GM21619 (cell line): ENCODE results near the gene TCEA2.

Experiments used
- ATAC-seq: cut with Tn5 transposase; IDR thresholded peaks from one replicate; pipeline ENCODE4 v1.9.1; 2021; ENCODE audit not compliant: unreplicated experiment

The TCEA2 gene

GRCh38 chr20:64063389-64064144, 569 bp downstream of the TCEA2 start:
- ATAC-seq: no peak

DNA sequence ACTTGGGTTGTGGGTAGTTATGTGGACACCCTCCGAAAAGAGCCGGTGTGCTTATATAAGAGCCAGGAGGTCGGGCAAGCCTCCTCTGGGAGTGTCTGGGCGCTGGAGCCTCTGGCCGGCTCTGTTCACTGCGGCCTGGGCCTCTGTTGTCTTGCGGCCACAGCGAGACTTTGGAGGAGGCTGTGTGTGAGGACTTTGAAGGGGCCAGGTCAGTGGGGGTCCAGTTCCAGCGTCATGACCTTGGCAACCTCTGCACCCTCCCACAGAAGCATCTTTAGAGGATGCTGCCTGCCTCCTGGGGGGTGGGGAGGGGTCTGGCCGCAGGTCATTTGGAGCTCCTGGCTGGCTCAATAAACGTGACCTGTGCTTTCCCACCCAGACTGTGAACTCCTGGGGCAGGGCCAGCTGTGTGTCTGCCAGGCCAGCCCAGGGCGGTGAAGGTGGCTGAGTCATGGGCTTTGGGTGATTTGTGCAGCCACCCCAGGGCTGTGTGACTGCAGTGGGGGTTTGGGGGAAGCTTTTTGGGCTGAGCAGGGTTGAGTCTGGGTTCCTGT, 1.2 kb downstream of the TCEA2 start:
- ATAC-seq: no peak

DNA sequence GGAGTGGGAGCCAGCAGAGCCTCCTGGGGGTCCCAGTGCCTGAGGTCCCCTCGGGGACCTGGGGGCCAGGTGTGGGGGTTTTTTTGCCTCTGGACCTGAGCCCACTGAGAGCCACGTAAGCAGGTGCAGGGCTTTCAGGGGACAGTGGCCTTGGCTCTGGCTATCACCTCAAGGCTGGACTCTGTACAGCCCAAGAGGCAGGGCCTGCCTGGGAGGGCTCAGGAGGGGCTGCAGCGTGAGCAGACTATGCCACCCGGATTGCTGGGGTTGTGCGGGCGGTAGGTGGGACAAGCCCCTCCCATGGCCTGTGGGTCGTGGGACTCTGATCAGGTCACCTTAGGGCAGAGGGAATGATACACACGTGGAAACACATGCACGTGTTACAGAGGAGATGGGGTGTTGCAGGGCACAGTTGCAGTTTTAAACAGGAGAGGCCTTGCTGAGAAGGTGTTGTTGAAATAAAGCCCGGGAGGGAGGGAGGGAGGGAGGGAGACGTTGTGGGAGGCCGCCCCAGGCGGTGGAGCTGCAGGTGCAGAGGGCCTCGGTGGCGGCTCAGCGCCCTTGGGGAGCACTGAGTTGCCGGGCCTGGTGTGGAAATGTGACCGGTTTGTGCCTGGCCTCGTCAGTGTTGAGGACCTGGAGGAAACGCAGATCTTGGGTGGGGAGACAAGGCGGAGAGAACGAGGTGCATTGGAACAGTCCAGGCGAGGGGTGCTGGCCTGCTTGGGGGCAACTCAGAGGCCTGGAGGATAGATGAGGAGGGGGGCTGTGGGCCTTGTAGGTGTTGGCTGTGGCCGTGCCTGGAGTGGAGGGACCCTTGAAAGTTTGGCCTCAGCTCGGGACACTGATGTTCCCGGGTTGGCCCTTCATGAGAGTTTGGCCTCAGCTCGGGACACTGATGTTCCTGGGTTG, 2.3 kb downstream of the TCEA2 start:
- no peak for ATAC-seq

- ATAC-seq: no peak
Observed at GRCh38 chr20:64065974-64066343, 3.0 kb downstream of the TCEA2 start.

DNA sequence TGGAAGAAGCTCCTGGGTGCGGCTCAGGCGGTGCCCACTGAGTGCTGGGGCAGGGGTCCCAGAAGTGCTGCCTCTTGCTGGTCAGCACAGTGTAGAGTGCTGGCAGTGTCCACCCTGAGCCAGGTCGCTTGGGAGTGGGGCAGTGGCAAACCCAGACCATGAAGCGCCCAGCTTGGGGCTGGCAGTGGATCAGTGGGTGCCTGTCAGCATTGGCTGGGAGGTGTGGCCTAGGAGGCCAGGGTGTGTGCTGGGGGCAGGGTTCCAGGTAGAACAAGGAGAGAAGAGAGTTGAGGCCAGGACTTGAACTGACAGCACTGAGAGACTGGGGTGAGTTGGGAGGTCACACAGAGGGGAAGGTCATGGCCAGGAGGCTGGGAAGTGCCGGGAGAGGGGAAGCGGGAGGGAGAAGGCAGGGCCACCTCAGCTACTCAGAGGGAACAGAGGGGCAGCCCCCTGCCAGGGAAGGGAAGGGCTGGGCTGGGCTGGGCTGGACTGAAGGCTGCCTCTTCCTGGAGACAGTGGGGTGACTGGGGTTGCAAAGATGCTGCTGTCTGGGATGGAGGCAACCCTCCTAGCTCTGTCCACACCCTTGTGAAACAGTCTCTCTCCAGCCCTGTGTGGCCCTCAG, 4.1 kb downstream of the TCEA2 start:
- no peak for ATAC-seq

DNA sequence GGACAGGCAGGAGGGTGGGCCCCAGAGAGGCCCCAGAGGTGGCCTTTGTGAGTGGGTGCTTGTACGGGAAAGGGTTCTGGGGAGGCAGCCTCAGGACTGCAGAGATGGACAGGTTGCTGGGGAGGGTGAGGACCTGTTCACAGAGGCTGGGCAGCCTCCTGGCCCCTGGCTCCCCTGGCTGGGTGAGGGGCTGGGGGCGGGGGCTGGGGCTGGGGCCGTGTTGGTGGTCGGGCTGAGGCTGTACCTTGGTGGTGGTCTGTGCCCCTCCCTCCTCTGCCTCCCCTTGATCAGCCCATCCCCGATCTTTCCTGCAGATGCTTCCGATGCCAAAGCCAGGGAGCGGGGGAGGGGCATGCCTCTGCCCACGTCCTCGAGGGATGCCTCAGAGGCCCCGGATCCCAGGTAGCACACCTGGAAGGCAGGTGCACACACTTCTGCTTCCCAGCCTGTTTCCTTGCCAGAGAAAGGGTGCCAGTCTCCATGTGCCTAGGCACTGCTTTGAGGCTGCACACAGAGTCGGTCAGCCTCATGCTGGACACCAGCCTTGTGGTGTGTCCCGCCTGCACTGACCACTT, 4.8 kb downstream of the TCEA2 start:
- ATAC-seq: no peak

GRCh38 chr20:64068386-64069208, 5.6 kb downstream of the TCEA2 start:
- no peak for ATAC-seq

GRCh38 chr20:64069209-64069613, 6.2 kb downstream of the TCEA2 start:
- no peak for ATAC-seq

DNA sequence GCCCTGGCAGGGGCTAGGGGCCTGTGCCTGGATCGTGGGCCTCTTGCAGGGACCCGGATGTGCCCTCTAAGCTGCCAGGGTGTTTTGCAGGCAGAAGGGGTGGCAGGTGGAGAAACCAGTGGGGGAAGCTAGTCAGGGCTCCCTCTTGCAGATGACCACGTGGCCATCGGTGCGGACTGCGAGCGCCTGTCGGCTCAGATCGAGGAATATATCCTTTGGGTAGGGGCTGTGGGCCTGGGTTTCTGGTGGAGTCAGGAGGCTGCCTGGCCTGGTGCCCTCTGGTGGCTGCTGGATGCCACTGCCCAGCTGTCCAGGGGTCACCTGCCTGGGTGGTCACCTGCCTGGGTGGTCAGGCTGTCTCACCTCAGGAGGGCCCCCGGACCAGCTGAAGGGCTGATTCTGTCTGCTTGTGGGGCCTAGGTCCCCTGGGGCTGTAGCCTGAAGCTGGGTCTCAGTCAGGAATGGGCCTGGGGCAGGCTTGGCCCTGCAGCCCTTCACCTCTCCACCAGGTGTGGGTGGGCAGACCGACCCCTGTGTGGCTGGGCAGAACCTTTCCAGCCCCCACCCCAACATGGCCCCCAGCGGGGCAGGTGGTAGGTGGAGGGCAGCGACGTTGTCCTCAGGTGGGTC, 6.7 kb downstream of the TCEA2 start:
- no peak for ATAC-seq

- ATAC-seq: no peak
Observed at GRCh38 chr20:64070244-64070993, 7.4 kb downstream of the TCEA2 start.

DNA sequence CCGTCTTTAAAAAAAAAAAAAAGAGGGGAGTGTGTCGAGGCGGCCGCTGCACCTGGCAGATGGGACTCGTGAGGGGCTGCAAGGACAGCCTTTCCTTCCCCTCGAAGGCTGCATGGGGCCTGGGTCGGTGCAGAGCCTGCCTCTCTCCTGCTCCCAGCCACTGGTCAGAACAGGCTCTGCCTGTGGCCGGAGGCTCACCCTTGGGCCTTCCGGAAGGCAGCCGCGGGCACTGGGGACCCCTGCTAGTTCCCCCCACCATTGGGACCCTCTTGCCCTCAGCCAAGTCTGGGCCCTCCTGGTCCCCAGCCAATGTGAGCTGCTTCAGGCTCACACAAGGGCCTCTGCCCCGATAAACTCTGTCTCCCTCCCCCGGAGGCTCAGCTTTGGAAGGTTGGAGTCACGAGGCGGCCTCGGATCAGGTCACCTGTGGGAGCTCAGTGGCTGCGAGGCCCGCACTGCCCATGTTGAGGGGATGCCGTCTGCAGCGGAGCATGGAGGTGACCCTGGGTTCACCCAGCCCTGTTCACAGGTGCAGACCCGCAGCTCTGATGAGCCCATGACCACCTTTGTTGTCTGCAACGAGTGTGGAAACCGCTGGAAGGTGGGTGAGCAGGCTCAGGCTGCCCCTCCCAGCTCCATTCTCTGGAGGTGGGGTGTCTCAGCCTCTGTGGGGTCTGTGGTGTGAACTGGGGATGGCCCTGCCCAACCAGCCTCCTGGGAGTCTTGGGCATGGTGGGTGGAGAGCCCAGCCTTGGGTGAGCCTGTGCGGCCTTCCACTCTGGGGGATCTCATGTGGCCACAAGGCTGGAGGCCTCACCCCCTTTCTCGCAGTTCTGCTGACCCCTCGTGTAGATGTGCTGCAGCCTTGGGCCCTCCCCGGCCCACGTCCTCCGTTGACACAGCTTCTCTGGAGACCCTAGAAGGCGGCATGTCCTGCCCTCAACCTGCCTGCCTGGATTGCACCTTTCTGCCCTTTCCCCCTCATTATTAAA, 8.6 kb downstream of the TCEA2 start:
- ATAC-seq: no peak

- no peak for ATAC-seq
Observed at GRCh38 chr20:64072498-64073063, 9.6 kb downstream of the TCEA2 start.

GRCh38 chr20:64073476-64074183, 10.6 kb downstream of the TCEA2 start:
- ATAC-seq: no peak

DNA sequence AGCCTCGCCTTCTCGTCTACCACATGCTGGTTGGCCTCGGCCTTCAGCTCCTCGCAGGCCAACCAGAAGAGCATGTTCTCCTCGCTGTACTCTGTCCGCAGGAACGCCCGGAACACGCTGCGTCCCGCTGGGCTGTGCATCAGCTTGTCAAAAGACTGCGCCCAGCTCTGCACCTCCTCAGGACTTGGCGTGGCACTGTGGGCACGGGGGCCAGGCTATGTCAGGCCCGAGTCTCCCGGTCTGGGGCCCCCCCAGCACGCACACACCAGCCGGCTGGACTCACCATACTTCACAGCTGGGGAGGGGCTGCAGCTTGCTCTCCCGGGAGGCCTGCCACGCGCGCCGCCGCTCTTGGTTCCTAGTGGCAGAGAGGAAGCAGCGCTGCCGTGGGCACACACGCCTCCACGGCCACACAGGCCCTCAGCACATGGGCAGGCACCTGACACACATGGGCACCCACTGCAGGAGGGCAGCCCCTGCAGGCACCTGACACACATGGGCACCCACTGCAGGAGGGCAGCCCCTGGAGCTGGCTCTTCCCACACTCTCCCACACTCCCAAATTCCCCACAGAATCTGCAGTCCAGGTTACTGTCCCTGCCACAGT, 11.3 kb downstream of the TCEA2 start:
- ATAC-seq: no peak

DNA sequence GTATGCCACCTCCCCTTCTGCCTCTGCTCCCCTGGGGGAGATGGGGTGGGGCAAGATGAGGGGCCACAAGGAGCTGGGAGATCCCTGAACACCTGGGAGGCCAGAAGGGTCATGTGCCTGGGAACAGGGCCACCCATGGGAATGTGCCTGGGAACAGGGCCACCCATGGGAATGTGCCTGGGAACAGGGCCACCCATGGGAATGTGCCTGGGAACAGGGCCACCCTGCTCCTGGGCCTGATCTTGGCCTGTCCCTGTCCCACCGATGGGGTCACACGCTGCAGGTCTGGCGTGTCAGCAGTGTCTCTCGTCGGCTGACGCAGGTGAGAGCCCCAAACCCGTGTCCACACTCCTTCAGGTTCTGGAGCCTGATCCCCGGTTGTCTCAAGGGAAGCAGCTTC, 12.0 kb downstream of the TCEA2 start:
- ATAC-seq: no peak

GRCh38 chr20:64075556-64075955, 12.6 kb downstream of the TCEA2 start:
- no peak for ATAC-seq
